Cardiac fibroblast (primary cell): ENCODE data around the gene C10orf90.

ENCODE experiments used
- DNase-seq, 2 donors: peaks; one replicate each; pipeline versions ENCODE4 v3.0.0 to v3.0.0-alpha.2; 2010; ENCODE audit warnings: low read depth in 2 of 2
- H3K4me3 ChIP-seq, 2 donors: replicated peaks in 1 of 2; 1 replicate in 1 of 2; 2 replicates in 1 of 2; pipeline ENCODE4 v1.5.1; 2011; ENCODE audit warnings: low read depth in 2 of 2, low read length in 2 of 2, mild to moderate bottlenecking in 2 of 2, moderate library complexity in 1 of 2
- CTCF ChIP-seq: IDR thresholded peaks from one replicate; pipeline ENCODE4 v1.5.1; 2011; ENCODE audit warnings: low read depth, mild to moderate bottlenecking, low read length, inconsistent platforms

C10orf90 gene

GRCh38 chr10:126425489-126426065 lies 244.9 kb downstream of the C10orf90 start:
- no peak for TF ChIP-seq CTCF
- peak in 1 of 2 donors; percentile 13 for DNase-seq
- H3K4me3 ChIP-seq: no peak overlapping the region

GRCh38 chr10:126425032-126425431 lies 245.5 kb downstream of the C10orf90 start:
- no peak for TF ChIP-seq CTCF
- H3K4me3 ChIP-seq: no peak overlapping the region
- DNase-seq: peak in 1 of 2 donors; percentile 36

GRCh38 chr10:126423732-126424491 lies 246.6 kb downstream of the C10orf90 start:
- TF ChIP-seq CTCF: no peak
- DNase-seq: no peak
- H3K4me3 ChIP-seq: no peak overlapping the region

GRCh38 chr10:126422567-126422966 lies 247.9 kb downstream of the C10orf90 start:
- peak in 1 of 2 donors; percentile 56 for DNase-seq
- no peak for TF ChIP-seq CTCF
- H3K4me3 ChIP-seq: no peak overlapping the region

GRCh38 chr10:126421756-126422256 lies 248.7 kb downstream of the C10orf90 start:
- H3K4me3 ChIP-seq: no peak overlapping the region
- peak; percentile 96 to 99 for DNase-seq
- no peak for TF ChIP-seq CTCF

- peak; percentile 49 to 53 for DNase-seq
- TF ChIP-seq CTCF: no peak
- no peak overlapping the region for H3K4me3 ChIP-seq
These were observed 249.8 kb downstream of the C10orf90 start for GRCh38 chr10:126420567-126421300.
